Gastroesophageal sphincter (tissue), 3 donors: ENCODE data around the gene CCL15.

Experiments
- POLR2AphosphoS5 ChIP-seq: sonication (generic); formaldehyde crosslinking; IDR thresholded peaks from one replicate; pipeline ENCODE4 v1.6.1; 2017; ENCODE audit warnings: antibody characterized with exemption
- TF ChIP-seq, protein P1 (sequence below), 4 experiments: fragments of 200-600 bp in 2 of 4; fragments of 450-650 bp in 2 of 4; sonication (generic) in 1 of 4; IDR thresholded peaks; one replicate each; pipeline ENCODE4 v1.5.1; 2017 to 2019; ENCODE audit warnings: antibody characterized with exemption in 4 of 4, mild to moderate bottlenecking in 2 of 4, moderate library complexity in 2 of 4

DNA sequence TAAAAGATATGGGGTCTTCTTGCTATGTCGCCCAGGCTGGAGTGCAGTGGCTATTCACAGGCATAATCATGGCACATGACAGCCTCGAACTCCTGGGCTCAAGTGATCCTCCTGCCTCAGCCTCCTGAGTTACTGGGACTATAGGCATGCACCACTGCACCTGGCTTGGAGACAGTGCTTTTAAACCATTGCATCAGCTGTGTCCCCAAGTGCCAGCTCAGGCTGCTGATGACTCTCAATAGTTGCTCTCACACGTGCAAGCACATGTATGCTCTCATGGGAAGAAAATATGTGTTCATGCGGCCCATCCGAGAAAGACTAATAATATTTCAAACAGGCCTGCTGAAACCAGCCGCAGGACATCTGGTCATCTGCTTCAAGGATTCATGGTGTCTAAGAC, 28.8 kb downstream of the CCL15 start:
- TF ChIP-seq, protein P1, sequence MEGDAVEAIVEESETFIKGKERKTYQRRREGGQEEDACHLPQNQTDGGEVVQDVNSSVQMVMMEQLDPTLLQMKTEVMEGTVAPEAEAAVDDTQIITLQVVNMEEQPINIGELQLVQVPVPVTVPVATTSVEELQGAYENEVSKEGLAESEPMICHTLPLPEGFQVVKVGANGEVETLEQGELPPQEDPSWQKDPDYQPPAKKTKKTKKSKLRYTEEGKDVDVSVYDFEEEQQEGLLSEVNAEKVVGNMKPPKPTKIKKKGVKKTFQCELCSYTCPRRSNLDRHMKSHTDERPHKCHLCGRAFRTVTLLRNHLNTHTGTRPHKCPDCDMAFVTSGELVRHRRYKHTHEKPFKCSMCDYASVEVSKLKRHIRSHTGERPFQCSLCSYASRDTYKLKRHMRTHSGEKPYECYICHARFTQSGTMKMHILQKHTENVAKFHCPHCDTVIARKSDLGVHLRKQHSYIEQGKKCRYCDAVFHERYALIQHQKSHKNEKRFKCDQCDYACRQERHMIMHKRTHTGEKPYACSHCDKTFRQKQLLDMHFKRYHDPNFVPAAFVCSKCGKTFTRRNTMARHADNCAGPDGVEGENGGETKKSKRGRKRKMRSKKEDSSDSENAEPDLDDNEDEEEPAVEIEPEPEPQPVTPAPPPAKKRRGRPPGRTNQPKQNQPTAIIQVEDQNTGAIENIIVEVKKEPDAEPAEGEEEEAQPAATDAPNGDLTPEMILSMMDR (IDR thresholded peaks at IDR 0.05), result no peak
- no peak for TF ChIP-seq POLR2AphosphoS5
